HG02884 (cell line): ENCODE measurements around the gene ZNF624.

Experiments used
- ATAC-seq: cut with Tn5 transposase; IDR thresholded peaks from one replicate; pipeline ENCODE4 v1.9.1; 2021; ENCODE audit warnings: mild to moderate bottlenecking, moderate library complexity; ENCODE audit not compliant: unreplicated experiment

The ZNF624 gene

DNA sequence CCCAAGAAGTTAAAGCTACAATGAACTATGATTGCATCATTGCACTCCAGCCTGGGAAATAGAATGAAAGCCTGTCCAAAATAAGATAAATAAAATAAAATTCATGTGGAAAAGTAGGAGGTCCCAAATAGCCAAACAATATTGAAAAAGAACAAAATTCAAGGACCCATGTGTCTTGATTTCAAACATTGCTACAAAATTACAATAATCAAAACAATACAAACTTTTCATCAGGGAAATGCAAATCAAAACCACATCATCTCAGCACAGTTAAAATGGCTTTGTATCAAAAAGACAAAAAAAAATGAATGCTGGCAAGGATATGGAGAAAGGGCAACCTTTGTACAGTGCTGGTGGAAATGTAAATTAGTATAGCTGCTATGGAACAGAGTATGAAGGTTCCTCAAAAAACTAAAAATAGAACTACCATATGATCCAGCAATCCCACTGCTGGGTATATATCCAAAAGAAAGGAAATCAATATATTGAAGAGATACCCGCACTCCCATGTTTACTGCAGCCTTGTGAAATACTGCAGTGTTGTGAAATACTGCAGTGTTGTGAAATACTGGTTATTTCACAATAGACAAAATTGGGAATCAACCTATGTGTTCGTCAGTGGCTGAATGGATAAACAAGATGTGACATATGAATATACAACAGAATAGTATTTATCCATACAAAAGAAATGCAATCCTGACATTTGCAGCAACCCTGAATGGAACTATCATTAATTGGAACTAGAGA lies 60.1 kb downstream of the ZNF624 start:
- no peak for ATAC-seq

DNA sequence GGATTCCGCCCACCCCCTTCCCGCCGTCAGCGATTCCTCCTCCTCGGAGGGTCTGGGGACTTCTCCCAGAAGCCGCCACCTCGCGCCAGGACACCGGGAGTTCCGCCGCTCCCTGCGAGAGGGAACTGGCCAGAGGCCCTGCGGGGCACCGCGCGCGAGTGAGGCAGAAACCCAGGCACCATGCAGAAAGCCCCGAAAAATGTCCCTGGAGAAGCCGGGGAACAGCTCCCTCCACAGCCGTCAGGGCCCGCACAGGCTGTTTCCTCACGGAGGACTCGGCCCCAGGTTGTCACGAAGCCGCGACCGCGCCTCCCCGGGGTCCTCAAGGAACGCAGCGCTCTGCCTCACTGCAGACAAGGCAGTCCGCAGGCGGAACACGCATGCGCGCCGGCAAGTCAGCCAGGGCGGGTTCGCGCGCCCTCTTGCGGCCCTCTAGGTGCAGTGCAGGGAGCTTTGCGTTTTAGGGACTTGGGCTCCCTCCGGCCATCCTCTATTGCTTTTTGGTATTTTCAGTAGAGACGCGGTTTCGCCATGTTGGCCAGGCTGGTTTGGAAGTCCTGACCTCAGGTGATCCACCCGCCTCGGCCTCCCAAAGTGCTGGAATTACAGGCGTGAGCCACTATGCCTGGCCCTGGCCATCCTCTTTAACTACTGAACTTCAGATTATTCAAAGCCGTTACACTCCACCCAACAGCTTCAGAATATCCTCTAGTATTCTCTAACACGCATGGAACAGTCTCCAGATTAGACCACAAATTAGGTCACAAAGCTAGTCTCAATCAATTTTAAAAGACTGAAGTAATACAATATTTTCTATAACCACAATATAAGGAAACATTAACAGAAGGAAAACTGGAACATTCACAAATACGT lies 64.3 kb downstream of the ZNF624 start:
- ATAC-seq, result peak; percentile 69

DNA sequence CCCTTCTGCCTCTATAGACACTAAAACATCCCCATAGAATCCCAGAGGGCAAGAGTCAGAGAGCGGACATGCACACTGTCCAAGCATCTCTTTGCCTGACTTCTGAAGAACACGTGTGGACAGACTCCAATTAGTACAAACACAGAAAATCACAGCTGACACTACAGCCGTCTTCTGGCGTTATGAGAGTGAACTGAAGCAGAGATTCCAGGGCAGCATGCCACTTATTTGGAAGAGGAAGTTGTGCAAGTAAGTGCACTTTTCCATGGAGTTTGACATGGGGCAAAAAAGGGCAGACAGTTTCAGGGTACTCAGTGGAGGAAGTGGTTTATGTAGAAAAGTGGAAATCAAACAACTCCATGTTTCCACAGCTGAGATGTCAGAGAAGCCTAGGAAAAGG lies 67.9 kb downstream of the ZNF624 start:
- ATAC-seq, result no peak

DNA sequence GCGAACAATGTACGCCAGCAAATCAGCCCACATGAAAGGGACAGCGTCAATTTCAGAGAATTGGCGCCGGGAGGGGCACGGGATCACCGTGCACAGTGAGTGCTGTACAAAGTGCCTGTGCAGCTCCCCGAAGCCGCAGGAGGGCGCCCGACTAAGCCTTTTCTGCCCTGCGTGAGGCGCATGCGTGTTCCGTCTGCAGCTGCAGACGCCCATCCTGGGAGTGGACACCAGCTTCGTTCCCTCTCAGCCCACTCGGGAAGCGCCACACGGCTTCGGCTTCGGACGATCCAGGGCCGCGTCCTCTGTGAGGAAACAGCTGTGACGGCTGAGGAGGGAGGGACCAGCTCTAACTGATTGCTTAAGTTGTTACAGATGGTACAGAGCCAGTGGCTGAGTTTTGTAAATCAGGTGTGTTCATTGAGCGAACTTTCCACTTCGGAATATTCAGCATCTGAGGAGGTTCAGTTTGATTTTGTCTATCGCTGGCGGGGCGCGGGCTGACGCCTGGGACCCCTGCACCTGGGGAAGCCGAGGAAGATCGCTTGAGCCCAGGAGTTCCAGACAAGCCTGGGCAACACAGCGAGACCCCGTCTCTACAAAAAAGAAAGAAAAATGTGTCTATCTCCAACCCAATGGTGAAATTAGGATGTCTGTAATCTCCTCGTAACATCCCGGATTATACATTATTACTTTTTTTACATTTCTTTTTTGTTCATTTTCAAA lies 69.2 kb downstream of the ZNF624 start:
- no peak for ATAC-seq

DNA sequence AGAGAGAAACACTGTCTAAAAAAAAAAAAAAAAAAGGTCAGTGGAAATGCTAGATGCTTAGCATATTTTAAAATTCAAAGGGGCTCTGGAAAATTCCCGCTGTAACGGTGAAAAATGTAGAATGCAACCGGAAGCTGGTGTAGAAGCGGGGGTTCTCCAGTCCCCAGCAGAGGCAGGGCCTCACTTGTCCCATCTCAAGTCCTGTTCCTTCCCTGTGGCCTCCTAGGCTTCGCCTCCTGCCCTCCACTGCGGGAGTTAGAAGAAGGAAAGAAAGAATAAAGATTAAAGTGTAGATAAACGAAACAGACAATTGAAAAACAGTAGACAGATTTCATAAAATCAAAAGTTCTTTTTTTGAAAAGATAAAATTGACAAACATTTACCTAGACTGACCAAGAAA lies 69.9 kb downstream of the ZNF624 start:
- no peak for ATAC-seq

DNA sequence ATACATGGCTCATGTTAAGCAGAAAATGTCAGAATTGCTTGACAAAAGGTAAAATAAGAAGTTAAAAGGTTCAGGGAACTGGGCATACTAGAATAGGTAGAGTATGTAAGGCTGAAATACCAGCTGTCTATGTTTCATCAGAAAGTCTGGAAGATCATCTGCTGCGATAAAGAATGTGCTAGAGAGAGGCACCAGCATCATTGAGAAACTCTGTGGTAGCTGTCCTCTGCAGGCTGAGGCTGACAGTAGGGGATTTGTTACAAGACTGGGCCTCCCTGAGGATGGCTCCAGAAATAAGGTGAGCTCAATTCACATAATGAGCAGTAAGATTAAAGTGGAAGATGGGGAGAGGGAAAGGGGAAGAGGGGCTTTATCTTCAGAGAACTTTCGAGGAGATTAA lies 80.2 kb downstream of the ZNF624 start:
- ATAC-seq, result no peak
